Thyroid gland (tissue), 4 donors: ENCODE results near the gene CPLX1.

Source experiments
- POLR2A ChIP-seq, 2 donors: fragments of 450-650 bp; IDR thresholded peaks; one replicate each; pipeline ENCODE4 v1.6.1; 2017; ENCODE audit warnings: antibody characterized with exemption in 2 of 2, mild to moderate bottlenecking in 2 of 2, moderate library complexity in 1 of 2
- TF ChIP-seq, protein P1 (sequence below), 6 experiments: fragments of 200-600 bp in 3 of 6; fragments of 450-650 bp in 3 of 6; sonication (generic) in 3 of 6; IDR thresholded peaks; one replicate each; pipeline ENCODE4 v1.5.1; 2016 to 2019; ENCODE audit warnings: antibody characterized with exemption in 6 of 6, mild to moderate bottlenecking in 2 of 6, inconsistent platforms in 1 of 6, moderate library complexity in 1 of 6

DNA sequence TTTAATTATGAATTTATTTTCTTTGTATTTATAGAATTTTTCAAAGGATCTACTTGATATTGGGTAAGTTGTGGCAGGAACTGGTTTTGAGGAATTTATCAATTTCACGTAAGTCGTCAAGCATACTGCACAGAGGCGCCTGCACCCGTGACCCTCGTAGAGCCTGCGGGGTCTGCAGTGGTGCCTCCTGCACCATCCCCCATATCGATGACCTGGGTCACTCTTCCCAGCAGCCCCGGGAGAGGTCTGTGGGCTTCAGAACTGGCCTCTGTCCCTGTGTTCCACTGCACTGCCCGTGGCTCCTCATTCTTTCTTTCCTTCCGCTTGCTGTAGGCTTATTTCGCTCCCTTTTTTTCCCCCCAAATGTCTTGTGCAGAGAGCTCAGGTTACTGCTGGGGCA lies 31.5 kb upstream of the CPLX1 start:
- TF ChIP-seq, protein P1, sequence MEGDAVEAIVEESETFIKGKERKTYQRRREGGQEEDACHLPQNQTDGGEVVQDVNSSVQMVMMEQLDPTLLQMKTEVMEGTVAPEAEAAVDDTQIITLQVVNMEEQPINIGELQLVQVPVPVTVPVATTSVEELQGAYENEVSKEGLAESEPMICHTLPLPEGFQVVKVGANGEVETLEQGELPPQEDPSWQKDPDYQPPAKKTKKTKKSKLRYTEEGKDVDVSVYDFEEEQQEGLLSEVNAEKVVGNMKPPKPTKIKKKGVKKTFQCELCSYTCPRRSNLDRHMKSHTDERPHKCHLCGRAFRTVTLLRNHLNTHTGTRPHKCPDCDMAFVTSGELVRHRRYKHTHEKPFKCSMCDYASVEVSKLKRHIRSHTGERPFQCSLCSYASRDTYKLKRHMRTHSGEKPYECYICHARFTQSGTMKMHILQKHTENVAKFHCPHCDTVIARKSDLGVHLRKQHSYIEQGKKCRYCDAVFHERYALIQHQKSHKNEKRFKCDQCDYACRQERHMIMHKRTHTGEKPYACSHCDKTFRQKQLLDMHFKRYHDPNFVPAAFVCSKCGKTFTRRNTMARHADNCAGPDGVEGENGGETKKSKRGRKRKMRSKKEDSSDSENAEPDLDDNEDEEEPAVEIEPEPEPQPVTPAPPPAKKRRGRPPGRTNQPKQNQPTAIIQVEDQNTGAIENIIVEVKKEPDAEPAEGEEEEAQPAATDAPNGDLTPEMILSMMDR (IDR thresholded peaks at IDR 0.05): no peak
- TF ChIP-seq POLR2A (IDR thresholded peaks at IDR 0.05): no peak
